Left colon (tissue), 2 donors: ENCODE measurements around the gene CADM2. TPM values are rescaled to one million over a fixed set of nuclear protein-coding genes. Genes with fewer than 3 reads are reported as not detected.
"Not testable (repeated sequence)": the region's sequence is repeated elsewhere in the genome, so short reads cannot be mapped to it uniquely, and the experiment has no call there.

ENCODE experiments used
- ATAC-seq: fragments of 200-7000 bp; cut with Tn5 transposase; one replicate; pipeline ENCODE4 v1.9.1; 2020; ENCODE audit warnings: mild to moderate bottlenecking, moderate library complexity
- DNase-seq, 2 donors: peaks; one replicate each; pipeline ENCODE4 v3.0.0-alpha.2; 2020
- intact Hi-C, 2 donors: fragments of 100-400 bp; cut with DNase I in 1 of 2; cut with micrococcal nuclease in 1 of 2; formaldehyde crosslinking; loops; one replicate each; pipeline versions ENCODE4 v1.11.2 to v1.14.0; 2022; cut with DNase I, micrococcal nuclease
- long read RNA-seq: library from polyadenylated mRNA; unstranded; transcript quantifications from one replicate; pipeline ENCODE4 v2.0.0, GENCODE V29; 2021
- total RNA-seq, 2 donors: library from RNA; stranded (reverse); fragmentation: NEBNext Ultra II Directional; extraction: Animal tissue kit (Norgen Biotek cat#: 25700); gene quantifications; one replicate each; pipeline ENCODE4 v1.2.1, GENCODE V29; 2021
- donor health status: DM: no; HTN: no; CAD: no.
- donor health status: DM: yes; HTN: yes; CAD: no.

Gene CADM2
- total RNA-seq: 1 to 10 TPM; 1.1 to 2.5 TPM
- long read RNA-seq: 0 reads

DNA sequence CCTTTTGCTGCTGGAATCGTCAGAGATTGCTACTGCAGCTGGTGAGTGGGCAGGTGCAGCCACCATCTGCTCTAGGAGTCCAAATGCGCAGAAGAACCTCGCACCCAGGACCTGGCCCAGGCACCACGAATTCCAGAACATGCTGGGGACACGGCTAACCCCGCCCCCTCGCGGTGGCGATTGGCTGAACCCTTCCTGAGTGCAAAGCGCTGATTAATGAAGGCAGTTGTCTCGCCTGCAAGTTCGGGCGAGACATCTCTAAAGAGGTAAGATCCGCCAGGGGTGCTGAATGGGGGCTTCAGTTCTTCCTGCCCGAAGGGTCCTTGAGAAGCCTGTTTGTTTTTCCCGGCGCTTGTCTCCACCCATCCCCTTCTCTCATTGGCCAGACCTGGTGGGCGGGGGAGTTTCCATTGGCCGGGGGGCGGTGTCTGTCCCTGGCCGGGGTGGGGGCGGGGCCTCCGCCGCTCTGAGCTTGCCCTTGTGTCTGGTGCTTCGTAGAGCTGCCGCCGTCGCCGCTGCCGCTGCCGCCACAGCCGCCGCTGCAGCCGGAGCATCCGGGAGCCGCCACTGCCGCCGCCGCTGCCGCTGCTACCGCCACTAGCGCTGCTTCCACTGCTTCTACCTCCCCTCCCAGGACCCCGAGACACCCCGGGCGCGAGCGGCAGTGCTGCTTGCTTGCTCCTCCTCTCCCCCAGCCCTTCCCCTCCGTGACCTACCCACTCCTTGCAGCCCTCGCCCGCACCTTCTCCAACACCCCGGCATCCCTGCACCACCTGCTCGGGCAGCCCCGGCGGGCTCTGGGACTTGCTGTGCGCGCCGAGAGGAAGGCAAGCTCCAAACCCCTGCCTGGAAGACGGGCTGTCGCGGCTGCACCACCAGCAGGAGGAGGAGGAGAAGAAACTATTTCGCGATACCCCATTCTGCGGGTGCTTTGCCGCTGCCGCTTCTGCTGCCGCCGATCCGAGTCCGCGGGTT lies at the start of gene CADM2:
CADM2 (plus strand) TSS at position 495 of the 975 bp plus-strand sequence.
- DNase-seq: peak; percentile 82 to 88
- ATAC-seq: peak; percentile 100
- intact Hi-C loops: no loop called here

DNA sequence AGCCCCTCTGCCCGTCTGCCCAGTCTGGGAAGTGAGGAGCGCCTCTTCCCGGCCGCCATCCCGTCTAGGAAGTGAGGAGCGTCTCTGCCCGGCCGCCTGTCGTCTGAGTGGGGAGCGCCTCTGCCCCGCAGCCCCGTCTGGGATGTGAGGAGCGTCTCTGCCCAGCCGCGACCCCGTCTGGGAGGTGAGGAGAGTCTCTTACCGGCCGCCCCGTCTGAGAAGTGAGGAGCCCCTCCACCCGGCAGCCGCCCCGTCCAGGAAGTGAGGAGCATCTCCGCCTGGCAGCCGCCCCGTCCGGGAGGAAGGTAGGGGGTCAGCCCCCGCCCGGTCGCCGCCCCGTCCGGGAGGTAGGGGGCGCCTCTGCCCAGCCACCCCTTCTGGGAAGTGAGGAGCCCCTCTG lies 40.2 kb upstream of the CADM2 start:
- ATAC-seq, intact Hi-C loops, DNase-seq: not testable (repeated sequence)

DNA sequence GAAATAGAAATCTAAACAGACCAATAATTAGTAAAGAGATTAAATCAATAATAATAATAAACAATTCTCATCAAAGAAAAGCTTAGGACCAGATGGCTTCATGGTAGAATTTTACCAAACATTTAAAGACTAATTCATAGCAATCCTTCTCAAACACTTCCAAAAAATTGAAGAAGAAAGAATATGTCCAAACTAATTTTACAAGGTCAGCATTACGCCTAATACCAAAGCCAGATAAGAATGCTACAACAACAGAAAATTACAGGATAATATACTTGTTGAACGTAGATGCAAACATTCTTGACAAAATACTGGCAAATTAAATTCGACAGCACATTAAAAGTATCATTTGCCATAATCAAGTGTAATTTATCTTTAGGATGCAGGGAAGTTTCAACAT lies 36.1 kb upstream of the CADM2 start:
- ATAC-seq: no peak
- no peak for DNase-seq
- intact Hi-C loops: no loop called here

DNA sequence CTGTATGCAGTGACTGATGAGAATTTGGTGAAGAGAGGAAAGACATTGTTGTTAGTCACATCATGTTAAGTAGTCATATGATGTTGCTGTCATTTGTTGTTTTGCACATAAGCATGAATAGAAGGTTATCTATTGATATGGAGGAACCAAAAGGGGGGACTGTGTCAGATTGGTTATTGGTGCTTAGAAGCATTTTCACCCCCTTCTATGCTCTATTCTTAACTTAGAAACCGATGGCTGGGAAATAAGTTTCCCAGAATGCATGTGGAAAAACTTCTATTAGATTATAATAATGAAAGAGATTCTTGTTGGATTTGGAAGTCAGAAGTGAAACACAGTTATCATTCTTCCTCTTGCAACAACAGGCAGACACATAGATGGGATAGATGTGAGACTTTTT lies 33.2 kb upstream of the CADM2 start:
- intact Hi-C loops: no loop called here
- no peak for ATAC-seq

DNA sequence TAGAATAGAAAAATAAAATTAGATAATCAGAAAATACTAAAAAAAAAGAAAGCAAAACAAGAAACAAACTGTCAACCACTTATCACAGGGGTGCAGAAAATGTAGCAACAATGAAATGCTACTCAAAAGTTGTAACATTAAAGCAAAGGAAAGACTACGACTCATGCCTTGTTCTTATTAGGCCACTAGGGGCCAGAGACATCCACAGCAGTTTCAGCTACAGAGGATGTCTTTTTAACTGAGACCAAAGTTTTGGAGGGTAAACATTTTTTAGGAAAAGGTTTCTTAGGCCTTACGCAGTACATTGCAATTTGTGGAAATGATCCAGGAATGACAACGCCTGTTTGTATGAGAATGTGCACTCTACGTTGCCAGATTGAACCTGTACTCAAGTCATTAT lies 15.4 kb upstream of the CADM2 start:
- intact Hi-C loops: no loop called here
- DNase-seq (no peak), ATAC-seq (no peak)

More for the DNA sequence above, 33.2 kb upstream of the CADM2 start:
- no peak for DNase-seq

DNA sequence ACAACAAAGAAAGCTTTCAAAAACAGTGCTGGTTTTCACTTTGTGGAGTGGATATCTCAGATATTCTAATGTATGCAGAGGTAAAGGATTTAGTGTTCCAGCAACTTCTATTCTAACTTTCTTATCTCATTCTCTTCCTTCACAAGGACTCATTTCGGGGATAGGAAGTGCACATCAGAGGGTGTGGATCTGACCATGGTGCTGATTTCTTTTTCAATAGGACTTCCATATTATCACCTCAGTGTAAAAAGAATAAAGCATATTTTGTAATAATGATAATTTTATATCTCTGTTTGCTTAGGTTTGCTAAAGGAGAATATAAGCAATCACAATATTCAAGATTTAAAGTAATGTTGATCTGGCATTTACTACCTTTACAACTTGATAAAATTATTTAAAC lies 12.5 kb upstream of the CADM2 start:
- ATAC-seq (no peak), DNase-seq (no peak)
- intact Hi-C loops: no loop called here

DNA sequence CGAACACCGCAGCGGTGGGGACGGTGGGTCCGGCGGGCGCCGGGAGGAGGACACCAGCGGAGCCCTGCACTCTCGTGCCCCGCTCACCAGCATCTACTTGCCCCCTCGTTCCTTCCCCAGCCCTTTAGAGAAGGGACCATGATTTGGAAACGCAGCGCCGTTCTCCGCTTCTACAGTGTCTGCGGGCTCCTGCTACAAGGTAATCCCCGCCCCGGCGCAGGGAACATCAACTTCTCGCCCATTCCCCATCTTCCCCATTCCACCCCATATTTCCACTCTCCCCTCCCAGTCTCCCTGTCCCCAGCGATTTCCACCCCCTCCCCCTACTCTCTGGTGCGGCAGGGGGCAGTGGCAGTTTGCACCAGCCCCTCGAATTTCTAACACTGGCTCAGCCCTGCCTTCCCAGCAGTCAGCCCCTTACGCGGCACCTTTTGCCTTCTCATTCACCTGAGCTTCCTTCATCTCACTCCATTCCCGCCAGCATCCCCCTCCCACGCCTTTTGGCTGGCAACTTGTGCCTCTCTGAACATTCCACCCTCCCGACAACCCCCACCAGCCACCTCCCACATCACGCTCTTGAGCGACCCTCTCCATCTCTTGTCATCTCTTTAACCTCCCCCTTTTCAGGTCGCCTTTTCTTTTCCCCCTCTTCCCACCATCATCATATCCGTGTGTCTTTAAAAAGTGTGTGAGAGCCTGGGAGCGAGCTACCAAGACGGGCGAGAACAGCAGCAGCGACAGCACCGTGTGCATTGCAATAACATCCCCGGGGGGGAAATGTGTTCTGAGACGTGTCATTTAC lies 882 bp downstream of the CADM2 start:
- intact Hi-C loops: no loop called here
- DNase-seq (no peak), ATAC-seq (no peak)

DNA sequence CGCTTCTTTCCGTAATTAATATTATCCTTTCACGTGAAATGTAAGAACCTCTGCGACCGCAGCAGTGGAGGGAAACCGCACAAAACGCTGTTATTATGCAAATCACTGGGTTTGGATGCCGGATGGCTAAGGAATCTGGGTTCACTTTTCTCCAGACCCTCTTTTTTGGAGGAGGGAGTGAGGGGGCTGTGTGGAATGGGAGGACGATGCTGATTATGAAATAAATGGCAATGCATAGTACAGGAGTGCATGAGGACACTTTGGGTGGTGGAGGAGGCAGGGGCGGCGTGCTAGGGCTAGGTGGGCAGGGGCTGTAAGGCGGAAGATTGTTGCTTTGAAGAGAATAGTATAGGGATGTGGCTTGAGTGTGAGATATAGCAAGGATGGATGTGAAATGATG lies 1.8 kb downstream of the CADM2 start:
- DNase-seq: no peak
- ATAC-seq: no peak
- intact Hi-C loops: no loop called here

DNA sequence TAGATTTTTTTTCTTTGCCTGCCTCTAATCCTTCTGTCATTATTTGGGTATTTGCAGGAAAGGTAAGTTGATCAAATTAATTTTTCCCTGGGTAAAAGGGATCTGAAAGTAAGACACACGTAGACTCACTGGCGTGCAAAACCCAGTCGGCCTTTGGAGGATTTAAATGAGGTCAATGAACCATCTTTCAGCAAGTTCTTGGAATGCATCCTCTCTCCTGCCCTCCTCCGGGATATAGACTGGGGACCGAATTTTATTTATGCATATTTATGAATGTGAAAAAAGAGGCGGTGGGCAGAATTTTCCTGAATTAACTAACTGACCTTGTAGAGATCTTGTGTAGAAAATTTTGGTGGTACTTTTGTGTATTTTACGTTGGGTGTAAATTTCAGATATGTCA lies 2.2 kb downstream of the CADM2 start:
- intact Hi-C loops: no loop called here
- DNase-seq (no peak), ATAC-seq (no peak)

DNA sequence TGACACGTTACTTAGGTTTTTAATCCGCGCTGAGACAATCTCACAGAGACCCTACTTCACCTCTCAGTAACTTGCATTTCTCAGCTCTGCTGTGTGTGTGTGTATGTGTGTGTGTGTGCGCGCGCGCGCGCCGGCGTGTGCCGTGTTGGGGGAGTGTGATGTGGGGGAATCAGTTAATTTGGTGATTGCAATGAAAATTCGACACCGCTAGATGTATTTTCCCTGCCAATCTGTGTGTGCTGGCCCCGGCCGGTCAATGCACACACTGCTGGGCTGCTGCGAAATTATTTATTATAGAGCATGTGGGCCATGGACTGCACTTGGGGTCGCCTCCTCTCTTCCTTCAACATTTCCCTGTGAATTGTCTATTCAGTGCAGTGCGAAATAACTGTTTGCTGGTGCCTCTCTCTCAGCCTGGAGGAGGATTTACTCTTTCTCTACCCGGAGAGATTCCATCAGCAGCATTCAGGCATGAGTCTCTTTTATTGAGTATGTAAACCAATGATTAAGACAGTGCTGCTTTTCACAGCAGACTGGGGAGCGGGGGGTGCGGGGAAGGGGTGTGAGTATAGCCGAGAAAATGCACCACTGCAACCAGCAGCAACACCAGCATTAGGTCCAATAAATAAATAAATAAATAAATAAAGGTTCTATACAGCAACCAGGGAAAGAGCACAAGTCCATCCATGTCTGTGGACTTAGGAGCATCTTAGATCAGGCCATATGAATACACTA lies 2.9 kb downstream of the CADM2 start:
- intact Hi-C loops: no loop called here
- ATAC-seq: no peak
- DNase-seq: no peak

DNA sequence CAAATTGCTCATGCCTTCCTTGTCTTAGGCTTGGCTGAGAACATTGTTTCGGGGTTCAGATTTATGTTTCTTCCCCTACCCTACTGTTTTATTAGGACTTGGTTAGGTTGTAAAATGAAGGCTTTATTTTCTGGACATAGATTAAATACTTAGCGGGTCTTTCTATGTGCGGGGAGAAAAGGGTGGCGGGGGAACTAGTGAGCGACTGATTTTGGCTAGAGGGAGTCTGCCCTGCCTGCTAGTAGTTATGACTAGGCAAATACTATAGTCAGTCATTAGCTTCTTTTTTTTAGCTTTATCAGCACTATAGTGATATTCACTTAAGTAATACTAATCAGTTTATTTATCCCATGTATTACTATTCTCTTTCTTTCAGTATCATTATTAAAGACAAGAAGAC lies 3.6 kb downstream of the CADM2 start:
- no peak for ATAC-seq
- intact Hi-C loops: no loop called here

DNA sequence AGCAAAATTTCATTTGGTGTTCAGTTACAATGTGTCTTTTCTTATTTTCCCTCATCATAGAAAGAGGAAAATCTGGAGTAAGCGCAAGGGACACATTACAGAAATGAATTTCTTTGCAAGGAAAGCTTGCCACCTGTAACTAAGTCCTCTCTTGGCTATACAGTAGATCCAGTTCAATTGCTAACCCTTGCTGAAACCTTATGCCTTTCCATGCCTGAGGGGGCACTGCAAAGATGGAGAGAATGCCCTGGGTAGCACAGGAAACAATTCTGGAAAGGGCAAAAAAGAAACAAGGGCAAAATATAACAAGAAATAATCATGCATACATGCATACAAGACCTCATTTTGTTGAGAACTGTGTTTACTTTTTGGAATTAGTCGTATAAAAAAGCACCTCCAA lies 4.3 kb downstream of the CADM2 start:
- DNase-seq (no peak), ATAC-seq (no peak)
- intact Hi-C loops: no loop called here

More for the DNA sequence above, 3.6 kb downstream of the CADM2 start:
- DNase-seq: no peak

DNA sequence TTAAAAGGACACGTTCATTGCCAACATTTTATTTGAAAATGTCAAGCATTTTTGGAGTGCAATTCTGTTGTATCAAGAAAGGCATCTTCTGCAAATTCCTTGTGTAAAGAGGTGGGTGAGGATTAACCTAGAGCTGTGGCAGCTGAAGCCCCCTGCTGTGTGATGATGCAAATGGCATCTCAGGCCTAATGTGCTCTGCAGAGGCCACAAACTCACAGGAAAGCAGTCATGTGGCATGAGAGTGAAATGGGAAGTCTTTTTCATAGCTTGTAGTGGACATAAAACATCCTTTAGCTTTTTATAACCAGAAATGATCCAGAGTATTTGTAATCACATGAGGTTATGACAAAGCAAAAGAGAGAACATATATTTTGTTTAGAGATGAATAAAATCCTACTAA lies 6.4 kb downstream of the CADM2 start:
- DNase-seq (no peak), ATAC-seq (no peak)
- intact Hi-C loops: no loop called here

DNA sequence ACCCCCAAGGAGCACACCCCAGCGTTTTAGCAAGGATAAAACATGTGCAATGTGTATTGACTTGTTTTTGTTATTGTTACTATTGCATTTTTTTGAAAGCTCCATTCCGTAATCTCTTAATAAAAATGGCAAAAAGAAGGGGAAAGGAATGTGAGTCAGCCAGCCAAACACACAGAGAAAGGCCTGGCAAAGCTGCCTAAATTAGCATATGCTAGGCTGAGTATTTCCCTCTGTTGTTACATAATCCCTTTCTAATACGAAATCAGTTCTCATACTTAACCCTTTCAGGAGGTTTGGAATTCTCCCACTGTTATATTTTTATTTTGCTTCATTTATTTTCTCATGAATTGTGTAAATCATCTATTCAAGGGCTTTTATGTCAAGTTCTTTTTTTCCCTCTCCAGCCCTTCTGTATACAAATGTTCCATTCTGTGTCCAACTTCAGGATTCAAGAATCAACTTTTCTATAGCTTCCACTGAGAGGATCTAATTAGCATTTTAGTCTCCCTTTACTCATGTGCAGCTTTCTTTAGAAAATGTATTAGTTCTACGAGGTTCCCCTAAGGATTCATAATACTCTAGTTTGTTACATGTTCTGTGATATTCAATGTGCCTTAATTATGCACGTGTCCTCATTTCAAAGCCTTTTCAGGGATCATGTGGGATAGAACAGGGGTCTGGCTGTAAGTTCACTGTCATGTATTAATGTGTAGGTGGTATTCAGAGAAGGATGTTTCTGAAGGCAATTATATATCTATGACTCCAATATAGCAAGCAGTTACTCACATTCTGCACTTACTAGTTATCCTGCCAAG lies 9.2 kb downstream of the CADM2 start:
- intact Hi-C loops: no loop called here
- ATAC-seq: no peak
- no peak for DNase-seq

DNA sequence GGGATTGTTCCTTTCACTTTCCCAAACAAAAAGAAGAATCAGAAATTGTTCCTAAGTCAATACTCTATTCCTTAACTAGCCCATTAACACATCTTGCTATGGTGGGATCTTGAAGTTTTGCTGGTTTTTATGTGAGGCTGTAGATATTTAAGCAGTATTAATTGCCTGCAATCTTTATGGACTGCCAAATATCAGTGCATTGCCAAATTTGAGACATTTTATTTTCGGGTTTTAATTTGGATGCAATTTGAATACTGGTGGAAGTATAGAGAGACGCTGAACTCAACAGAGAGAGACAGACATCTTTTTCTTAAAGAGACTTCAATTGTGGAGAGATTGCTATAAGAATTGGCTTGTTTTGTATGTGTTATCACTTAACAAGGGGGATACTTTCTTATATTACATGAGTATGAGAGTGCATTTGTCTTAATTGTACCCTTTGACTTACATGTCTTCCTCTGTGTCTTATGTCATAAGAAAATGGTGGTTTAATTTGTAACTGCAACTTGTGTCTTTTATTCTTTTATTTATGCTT lies 10.0 kb downstream of the CADM2 start:
- intact Hi-C loops: no loop called here
- no peak for DNase-seq
- ATAC-seq: no peak

DNA sequence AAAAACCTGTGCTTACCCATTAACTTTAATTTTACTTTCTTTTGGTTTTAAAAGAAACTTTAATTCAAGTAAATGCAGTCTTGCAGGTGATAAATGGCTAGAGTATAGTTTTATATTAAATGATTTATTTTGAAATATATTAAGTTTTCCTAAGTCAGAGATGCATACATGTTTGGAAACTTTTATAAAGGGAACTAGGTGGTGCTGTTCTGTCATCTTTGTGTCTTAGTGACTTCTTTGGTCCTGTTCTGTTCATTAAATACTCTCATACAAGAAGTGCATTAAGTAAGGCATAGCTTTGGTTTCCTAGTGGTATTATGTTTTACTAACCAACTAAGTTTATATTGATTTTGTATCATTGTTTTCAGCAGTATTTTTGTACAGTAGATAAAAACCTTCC lies 15.6 kb downstream of the CADM2 start:
- intact Hi-C loops: no loop called here
- DNase-seq (no peak), ATAC-seq (no peak)

DNA sequence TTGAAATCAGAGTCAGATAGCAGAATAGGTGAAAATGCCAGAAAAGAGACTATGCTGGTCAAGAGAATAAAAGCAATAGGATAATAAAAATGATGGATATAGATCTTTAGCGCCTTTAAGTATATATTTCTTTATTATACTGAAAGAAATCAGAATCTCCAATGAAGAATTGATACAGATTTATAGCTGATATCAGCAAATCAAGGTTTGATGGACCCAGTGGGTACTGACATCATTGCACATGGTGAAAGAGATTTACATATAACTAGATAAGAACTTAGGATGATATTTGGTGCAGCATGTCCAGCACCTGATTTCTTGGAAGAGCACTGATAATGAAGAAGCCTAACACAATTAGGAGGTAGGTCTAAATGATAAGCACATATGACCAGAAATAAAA lies 18.2 kb downstream of the CADM2 start:
- ATAC-seq (no peak), DNase-seq (no peak)
- intact Hi-C loops: no loop called here

DNA sequence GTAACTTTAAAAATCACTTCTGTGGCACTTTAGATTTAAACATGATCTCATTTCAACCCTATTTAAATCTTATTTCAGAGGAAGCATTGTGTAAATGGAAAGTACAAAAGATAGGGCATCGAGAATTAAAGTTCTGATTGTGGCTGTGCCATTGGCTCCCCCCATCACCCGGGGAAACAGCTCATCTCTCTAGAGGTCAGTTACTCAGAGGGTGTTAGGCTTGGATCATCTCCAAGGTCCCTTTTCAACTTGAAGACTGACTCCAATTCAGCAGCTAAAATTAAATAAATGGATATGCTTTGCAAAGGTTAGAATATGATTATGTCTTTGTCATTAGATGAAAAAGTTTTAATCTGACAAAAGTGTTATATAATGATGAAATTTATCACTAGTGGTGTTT lies 20.1 kb downstream of the CADM2 start:
- ATAC-seq (no peak), DNase-seq (no peak)
- intact Hi-C loops: no loop called here
